Ishikawa (cell line): ENCODE measurements around the gene CRIP3.

ENCODE experiments used
- EP300 ChIP-seq: IDR thresholded peaks from 2 replicates; pipeline ENCODE4 v1.6.1; 2012; ENCODE audit warnings: borderline replicate concordance
- MAX ChIP-seq: IDR thresholded peaks from 2 replicates; pipeline ENCODE4 v1.6.1; 2012
- NFIC ChIP-seq: IDR thresholded peaks from 2 replicates; pipeline ENCODE4 v1.6.1; 2012
- RAD21 ChIP-seq: IDR thresholded peaks from 2 replicates; pipeline ENCODE4 v1.6.1; 2012; ENCODE audit warnings: low read depth
- REST ChIP-seq: IDR thresholded peaks from 2 replicates; pipeline ENCODE4 v1.6.1; 2012; ENCODE audit warnings: low read depth, mild to moderate bottlenecking
- TAF1 ChIP-seq: IDR thresholded peaks from 2 replicates; pipeline ENCODE4 v1.6.1; 2012; ENCODE audit warnings: low read depth, mild to moderate bottlenecking
- TEAD4 ChIP-seq: IDR thresholded peaks from 2 replicates; pipeline ENCODE4 v1.6.1; 2012
- YY1 ChIP-seq: IDR thresholded peaks from 2 replicates; pipeline ENCODE4 v1.6.1; 2012; ENCODE audit warnings: low read depth

GRCh38 chr6:43286980-43287716 is 21.5 kb downstream of the CRIP3 start:
- TF ChIP-seq MAX (no peak), EP300 (no peak), YY1 (no peak), RAD21 (no peak; the same call in 1 of the 2 replicates), TEAD4 (no peak), NFIC (no peak), REST (no peak), TAF1 (no peak)
